Parathyroid adenoma (tissue), 2 donors: ENCODE measurements around the gene BANK1.

Experiments used
- H2AFZ ChIP-seq: fragments of 300-600 bp; sonication (generic); one replicate; pipeline ENCODE4 v1.7.0; 2017; ENCODE audit warnings: antibody characterized with exemption, mild to moderate bottlenecking
- H3K27ac ChIP-seq: fragments of 300-600 bp; sonication (generic); one replicate; pipeline ENCODE4 v1.7.0; 2017
- H3K27me3 ChIP-seq: fragments of 300-600 bp; sonication (generic); one replicate; pipeline ENCODE4 v1.7.0; 2017; ENCODE audit warnings: low read length; ENCODE audit not compliant: control insufficient read depth, insufficient read depth
- H3K36me3 ChIP-seq: fragments of 300-600 bp; sonication (generic); one replicate; pipeline ENCODE4 v1.7.0; 2017; ENCODE audit warnings: low read length; ENCODE audit not compliant: control insufficient read depth, insufficient read depth
- H3K4me1 ChIP-seq: fragments of 300-600 bp; sonication (generic); one replicate; pipeline ENCODE4 v1.7.0; 2017; ENCODE audit warnings: control low read depth
- H3K4me2 ChIP-seq: fragments of 300-600 bp; sonication (generic); one replicate; pipeline ENCODE4 v1.7.0; 2017; ENCODE audit warnings: low read length
- H3K4me3 ChIP-seq: fragments of 300-600 bp; sonication (generic); one replicate; pipeline ENCODE4 v1.7.0; 2017; ENCODE audit warnings: low read depth, low read length
- H3K79me2 ChIP-seq: fragments of 300-600 bp; sonication (generic); one replicate; pipeline ENCODE4 v1.7.0; 2017; ENCODE audit warnings: control low read depth
- H3K9ac ChIP-seq: fragments of 300-600 bp; sonication (generic); one replicate; pipeline ENCODE4 v1.7.0; 2017; ENCODE audit warnings: mild to moderate bottlenecking
- H3K9me3 ChIP-seq: fragments of 300-600 bp; sonication (generic); one replicate; pipeline ENCODE4 v1.7.0; 2017; ENCODE audit warnings: low read length; ENCODE audit not compliant: control insufficient read depth
- TF ChIP-seq, protein P1 (sequence below): fragments of 300-600 bp; sonication (generic); IDR thresholded peaks from one replicate; pipeline ENCODE4 v1.7.0; 2017; ENCODE audit warnings: antibody characterized with exemption, mild to moderate bottlenecking
- donor health status: primary hyperparathyroidism.

The BANK1 gene

DNA sequence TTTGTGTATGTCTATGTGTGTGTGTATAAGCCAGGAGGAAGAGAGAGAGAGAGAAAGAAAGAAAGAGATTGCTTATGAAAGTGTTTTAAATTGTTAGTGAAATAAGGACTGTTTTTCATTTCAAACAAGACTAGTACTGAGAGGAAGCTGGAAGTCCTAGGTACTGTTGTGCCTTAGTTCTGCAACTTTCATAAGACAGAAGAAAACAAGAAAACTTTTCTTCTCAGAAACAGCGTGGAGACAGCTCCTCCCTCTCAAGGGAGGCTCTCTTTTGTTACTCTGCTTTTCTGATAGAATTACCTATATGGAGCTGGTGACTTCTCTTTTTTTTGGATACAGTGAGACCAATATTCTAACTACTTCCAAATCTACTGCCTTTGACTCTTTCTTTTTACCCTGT is 62.5 kb downstream of the BANK1 start:
- no peak overlapping the region for H3K9ac ChIP-seq
- H3K4me2 ChIP-seq, result no peak overlapping the region
- no peaks in the 10 kb centered on the region for H3K27me3 ChIP-seq

DNA sequence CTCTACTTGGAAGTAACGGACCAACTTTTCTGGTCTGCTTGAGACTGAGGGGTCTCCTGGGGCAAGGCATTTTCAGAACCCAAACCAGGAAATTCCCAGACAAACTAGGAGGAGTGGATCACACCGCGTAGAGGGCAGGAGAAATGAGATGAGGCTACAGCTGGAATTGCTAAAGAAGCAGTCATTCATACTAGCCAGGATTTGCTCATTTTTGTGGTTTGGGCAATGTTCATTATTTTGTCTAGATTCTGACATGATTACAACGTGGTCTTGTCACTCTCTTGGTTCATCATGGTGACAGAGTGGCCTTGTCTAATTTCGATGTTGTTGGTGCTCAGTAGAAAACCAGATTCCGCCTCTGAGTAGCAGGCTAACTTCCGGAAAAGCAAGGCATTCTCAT is 63.2 kb downstream of the BANK1 start:
- no peak overlapping the region for H3K9ac ChIP-seq
- no peak overlapping the region for H3K4me3 ChIP-seq
- H3K27me3 ChIP-seq, result no peaks in the 10 kb centered on the region
- no peaks in the 10 kb centered on the region for H3K9me3 ChIP-seq
- no peaks in the 10 kb centered on the region for H3K36me3 ChIP-seq
- no peak overlapping the region for H3K27ac ChIP-seq
- no peaks in the 10 kb centered on the region for H3K79me2 ChIP-seq
- no peak overlapping the region for H2AFZ ChIP-seq
- no peak overlapping the region for H3K4me2 ChIP-seq
- H3K4me1 ChIP-seq, result no peaks in the 10 kb centered on the region
- TF ChIP-seq, protein P1, sequence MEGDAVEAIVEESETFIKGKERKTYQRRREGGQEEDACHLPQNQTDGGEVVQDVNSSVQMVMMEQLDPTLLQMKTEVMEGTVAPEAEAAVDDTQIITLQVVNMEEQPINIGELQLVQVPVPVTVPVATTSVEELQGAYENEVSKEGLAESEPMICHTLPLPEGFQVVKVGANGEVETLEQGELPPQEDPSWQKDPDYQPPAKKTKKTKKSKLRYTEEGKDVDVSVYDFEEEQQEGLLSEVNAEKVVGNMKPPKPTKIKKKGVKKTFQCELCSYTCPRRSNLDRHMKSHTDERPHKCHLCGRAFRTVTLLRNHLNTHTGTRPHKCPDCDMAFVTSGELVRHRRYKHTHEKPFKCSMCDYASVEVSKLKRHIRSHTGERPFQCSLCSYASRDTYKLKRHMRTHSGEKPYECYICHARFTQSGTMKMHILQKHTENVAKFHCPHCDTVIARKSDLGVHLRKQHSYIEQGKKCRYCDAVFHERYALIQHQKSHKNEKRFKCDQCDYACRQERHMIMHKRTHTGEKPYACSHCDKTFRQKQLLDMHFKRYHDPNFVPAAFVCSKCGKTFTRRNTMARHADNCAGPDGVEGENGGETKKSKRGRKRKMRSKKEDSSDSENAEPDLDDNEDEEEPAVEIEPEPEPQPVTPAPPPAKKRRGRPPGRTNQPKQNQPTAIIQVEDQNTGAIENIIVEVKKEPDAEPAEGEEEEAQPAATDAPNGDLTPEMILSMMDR, result no peak

More for the DNA sequence above, 62.5 kb downstream of the BANK1 start:
- Histone ChIP-seq H3K79me2 (no peaks in the 10 kb centered on the region), H3K9me3 (no peaks in the 10 kb centered on the region), H3K4me1 (no peaks in the 10 kb centered on the region), H2AFZ (no peak overlapping the region), H3K4me3 (no peak overlapping the region), H3K36me3 (no peaks in the 10 kb centered on the region), H3K27ac (no peak overlapping the region)
- TF ChIP-seq, protein P1, result no peak

DNA sequence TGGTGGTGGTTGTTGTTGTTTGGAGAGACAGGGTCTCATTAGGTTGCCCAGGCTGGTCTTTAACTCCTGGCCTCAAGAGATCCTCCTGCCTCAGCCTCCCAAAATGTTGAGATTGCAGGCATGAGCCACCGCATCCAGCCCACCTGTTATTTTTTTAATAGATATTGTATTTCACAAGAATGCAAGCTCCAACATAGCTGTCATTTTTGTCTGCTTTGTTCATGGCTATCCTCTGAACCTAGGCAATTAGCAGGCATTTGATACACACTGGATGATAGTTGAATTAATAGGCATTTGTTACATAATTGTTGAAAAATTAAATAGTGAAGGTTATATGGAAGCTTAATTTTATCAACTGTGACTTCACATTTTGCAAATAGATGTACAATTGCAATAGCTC is 64.7 kb downstream of the BANK1 start:
- H2AFZ ChIP-seq, result no peak overlapping the region
- no peaks in the 10 kb centered on the region for H3K36me3 ChIP-seq
- no peak overlapping the region for H3K27ac ChIP-seq
- no peaks in the 10 kb centered on the region for H3K9me3 ChIP-seq
- no peak overlapping the region for H3K4me2 ChIP-seq
- no peak overlapping the region for H3K4me3 ChIP-seq
- no peaks in the 10 kb centered on the region for H3K79me2 ChIP-seq
- H3K9ac ChIP-seq, result no peak overlapping the region
- no peaks in the 10 kb centered on the region for H3K27me3 ChIP-seq
- no peaks in the 10 kb centered on the region for H3K4me1 ChIP-seq
- TF ChIP-seq, protein P1, result no peak

DNA sequence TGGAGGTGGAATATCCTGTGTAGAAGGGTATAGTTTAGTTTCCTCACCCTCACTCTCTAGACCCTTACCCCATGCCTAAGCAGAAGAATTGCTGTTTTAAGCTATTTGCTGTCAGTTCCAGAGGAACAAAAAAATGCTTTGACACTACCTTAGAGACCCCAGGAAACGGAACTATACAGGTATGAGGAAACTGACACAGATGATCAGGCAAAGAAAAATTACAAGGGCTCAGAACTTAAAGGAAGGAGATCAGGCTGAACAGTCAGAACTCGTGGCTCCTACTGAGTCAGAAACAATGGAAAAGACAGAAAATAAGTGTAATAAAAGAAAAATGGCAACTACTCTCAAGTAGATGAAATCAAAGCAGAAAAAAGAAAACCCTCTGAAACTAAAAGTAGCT is 65.6 kb downstream of the BANK1 start:
- Histone ChIP-seq H2AFZ (no peak overlapping the region), H3K27ac (no peak overlapping the region), H3K36me3 (no peaks in the 10 kb centered on the region), H3K9me3 (no peaks in the 10 kb centered on the region), H3K79me2 (no peaks in the 10 kb centered on the region), H3K4me2 (no peak overlapping the region), H3K27me3 (no peaks in the 10 kb centered on the region), H3K4me1 (no peaks in the 10 kb centered on the region), H3K4me3 (no peak overlapping the region), H3K9ac (no peak overlapping the region)
- TF ChIP-seq, protein P1, result no peak

DNA sequence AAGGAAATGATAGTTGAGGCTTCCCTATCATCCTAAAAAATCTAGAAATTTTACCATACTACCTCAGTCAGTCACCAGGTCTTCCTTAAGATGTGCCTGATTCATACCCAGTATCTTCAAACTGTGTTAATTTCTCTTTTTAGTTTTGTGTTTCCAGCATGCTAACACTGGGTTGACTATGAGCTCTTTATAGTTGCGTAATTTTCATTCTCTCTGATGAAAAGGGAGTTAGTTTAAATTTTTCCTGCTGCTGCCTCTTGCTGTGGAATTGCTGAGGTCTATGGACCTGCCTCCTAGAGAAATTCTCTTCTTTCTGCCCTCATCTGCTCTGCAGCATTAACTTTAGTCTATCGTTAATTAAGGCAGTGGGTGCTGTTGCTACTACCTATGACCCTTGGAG is 66.6 kb downstream of the BANK1 start:
- Histone ChIP-seq H3K79me2 (no peaks in the 10 kb centered on the region), H3K36me3 (no peaks in the 10 kb centered on the region), H3K4me2 (no peak overlapping the region), H2AFZ (no peak overlapping the region), H3K4me3 (no peak overlapping the region), H3K9ac (no peak overlapping the region), H3K9me3 (no peaks in the 10 kb centered on the region), H3K27me3 (no peaks in the 10 kb centered on the region), H3K4me1 (no peaks in the 10 kb centered on the region), H3K27ac (no peak overlapping the region)
- TF ChIP-seq, protein P1, result no peak
